Natural killer cell (primary cell): ENCODE results near the gene SSBP2. TPM values are rescaled to one million over a fixed set of nuclear protein-coding genes. Genes with fewer than 3 reads are reported as not detected.

Experiments
- ATAC-seq, 3 donors: fragments of 150-1000 bp in 2 of 3; fragments of 200-7000 bp in 1 of 3; cut with Tn5 transposase; 1 replicate in 1 of 3; 2 replicates in 2 of 3; pipeline ENCODE4 v1.10.0; 2021; ENCODE audit warnings: mild to moderate bottlenecking in 2 of 3, moderate library complexity in 2 of 3
- DNase-seq, 2 donors: peaks; one replicate each; pipeline versions ENCODE4 v3.0.0 to v3.0.0-alpha.2; 2013 to 2021; ENCODE audit warnings: mixed read lengths in 1 of 2
- H3K27ac ChIP-seq: one replicate; pipeline ENCODE4 v1.5.1; 2013; ENCODE audit warnings: mild to moderate bottlenecking, low read length
- H3K27me3 ChIP-seq: one replicate; pipeline ENCODE4 v1.6.1; 2013; ENCODE audit warnings: low read length; ENCODE audit not compliant: control insufficient read depth, insufficient read depth
- H3K36me3 ChIP-seq: one replicate; pipeline ENCODE4 v1.6.1; 2013; ENCODE audit warnings: low read length; ENCODE audit not compliant: control insufficient read depth, insufficient read depth
- H3K4me1 ChIP-seq: one replicate; pipeline ENCODE4 v1.6.1; 2013; ENCODE audit warnings: low read length; ENCODE audit not compliant: control insufficient read depth, insufficient read depth
- H3K4me3 ChIP-seq: one replicate; pipeline ENCODE4 v1.5.1; 2013; ENCODE audit warnings: low read length
- H3K9me3 ChIP-seq: one replicate; pipeline ENCODE4 v1.6.1; 2013; ENCODE audit warnings: low read length; ENCODE audit not compliant: control insufficient read depth, insufficient read depth
- H3K27ac Mint-ChIP-seq, 2 donors: one replicate each; pipeline ENCODE4 v1.8.0; 2022; ENCODE audit warnings: mild to moderate bottlenecking in 2 of 2, mixed read lengths in 2 of 2, moderate library complexity in 1 of 2
- H3K27me3 Mint-ChIP-seq, 2 donors: one replicate each; pipeline ENCODE4 v1.8.0; 2022; ENCODE audit warnings: low read depth in 2 of 2, mixed read lengths in 2 of 2
- H3K36me3 Mint-ChIP-seq: one replicate; pipeline ENCODE4 v1.8.0; 2022; ENCODE audit warnings: mixed read lengths
- H3K4me1 Mint-ChIP-seq, 2 donors: one replicate each; pipeline ENCODE4 v1.8.0; 2022; ENCODE audit warnings: mixed read lengths in 2 of 2
- H3K4me3 Mint-ChIP-seq: one replicate; pipeline ENCODE4 v1.8.0; 2022; ENCODE audit warnings: mild to moderate bottlenecking, moderate library complexity, mixed read lengths
- H3K9me3 Mint-ChIP-seq, 2 donors: one replicate each; pipeline ENCODE4 v1.8.0; 2022; ENCODE audit warnings: mixed read lengths in 2 of 2
- WGBS: methylation state at CpG from one replicate; pipeline ENCODE4 v1.1.7; 2013; ENCODE audit warnings: missing lambda C conversion rate; ENCODE audit not compliant: insufficient coverage; 5-methylcytosine and 5-hydroxymethylcytosine counted together
- intact Hi-C: fragments of 100-400 bp; cut with micrococcal nuclease; formaldehyde crosslinking; loops from one replicate; pipeline ENCODE4 v1.14.2; 2022
- total RNA-seq, 4 donors: library from RNA; stranded (reverse); fragments of 120-200 nt in 1 of 4; gene quantifications; one replicate each; pipeline versions ENCODE4 v1.2.3 to v1.2.4, GENCODE V29; 2013 to 2022
- TF ChIP-seq, protein P1 (sequence below): fragments of 200-600 bp; IDR thresholded peaks from one replicate; pipeline ENCODE4 v1.8.0; 2022; ENCODE audit warnings: antibody characterized with exemption

The SSBP2 gene
- total RNA-seq, 3 donors from 2014 or later (not counting 1 experiment from before 2014, with no cell fraction given) = 13.1 to 17.3 (median 14.8) TPM

GRCh38 chr5:81363093-81363871, 387.6 kb downstream of the SSBP2 start:
- Histone ChIP-seq H3K27ac (no peak overlapping the region), H3K27me3 (no peaks in the 10 kb centered on the region), H3K9me3 (no peaks in the 10 kb centered on the region), H3K36me3 (no peaks in the 10 kb centered on the region), H3K4me1 (no peaks in the 10 kb centered on the region), H3K4me3 (no peak overlapping the region)
- H3K27ac Mint-ChIP-seq = no peak overlapping the region
- DNase-seq (no peak), ATAC-seq (no peak)
- 94% methylated on average over 3 of the region's 4 CpGs for WGBS
- H3K9me3 Mint-ChIP-seq = no peaks in the 10 kb centered on the region
- peaks cover 4 to 8% of the 10 kb centered on the region in 2 donors for H3K27me3 Mint-ChIP-seq
- no peaks in the 10 kb centered on the region for H3K36me3 Mint-ChIP-seq
- intact Hi-C loops = no loop called here
- no peak overlapping the region for H3K4me3 Mint-ChIP-seq
- TF ChIP-seq, protein P1, sequence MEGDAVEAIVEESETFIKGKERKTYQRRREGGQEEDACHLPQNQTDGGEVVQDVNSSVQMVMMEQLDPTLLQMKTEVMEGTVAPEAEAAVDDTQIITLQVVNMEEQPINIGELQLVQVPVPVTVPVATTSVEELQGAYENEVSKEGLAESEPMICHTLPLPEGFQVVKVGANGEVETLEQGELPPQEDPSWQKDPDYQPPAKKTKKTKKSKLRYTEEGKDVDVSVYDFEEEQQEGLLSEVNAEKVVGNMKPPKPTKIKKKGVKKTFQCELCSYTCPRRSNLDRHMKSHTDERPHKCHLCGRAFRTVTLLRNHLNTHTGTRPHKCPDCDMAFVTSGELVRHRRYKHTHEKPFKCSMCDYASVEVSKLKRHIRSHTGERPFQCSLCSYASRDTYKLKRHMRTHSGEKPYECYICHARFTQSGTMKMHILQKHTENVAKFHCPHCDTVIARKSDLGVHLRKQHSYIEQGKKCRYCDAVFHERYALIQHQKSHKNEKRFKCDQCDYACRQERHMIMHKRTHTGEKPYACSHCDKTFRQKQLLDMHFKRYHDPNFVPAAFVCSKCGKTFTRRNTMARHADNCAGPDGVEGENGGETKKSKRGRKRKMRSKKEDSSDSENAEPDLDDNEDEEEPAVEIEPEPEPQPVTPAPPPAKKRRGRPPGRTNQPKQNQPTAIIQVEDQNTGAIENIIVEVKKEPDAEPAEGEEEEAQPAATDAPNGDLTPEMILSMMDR = no peak
- no peaks in the 10 kb centered on the region for H3K4me1 Mint-ChIP-seq

Other genes starting within 250 kb of the SSBP2 start
- 10 to 100 TPM in 2 of 3 donors, 1 to 10 TPM in 1; 9.0 to 11.5 (median 11.4) TPM for gene ATG10, start 220.9 kb upstream of the SSBP2 start, total RNA-seq